Measurements from ENCODE around the gene STX17. TPM values are rescaled to one million over a fixed set of nuclear protein-coding genes. Genes with fewer than 3 reads are reported as not detected.

STX17 gene
- total RNA-seq, 1 donor from 2014 or later, result 42.4 TPM

DNA sequence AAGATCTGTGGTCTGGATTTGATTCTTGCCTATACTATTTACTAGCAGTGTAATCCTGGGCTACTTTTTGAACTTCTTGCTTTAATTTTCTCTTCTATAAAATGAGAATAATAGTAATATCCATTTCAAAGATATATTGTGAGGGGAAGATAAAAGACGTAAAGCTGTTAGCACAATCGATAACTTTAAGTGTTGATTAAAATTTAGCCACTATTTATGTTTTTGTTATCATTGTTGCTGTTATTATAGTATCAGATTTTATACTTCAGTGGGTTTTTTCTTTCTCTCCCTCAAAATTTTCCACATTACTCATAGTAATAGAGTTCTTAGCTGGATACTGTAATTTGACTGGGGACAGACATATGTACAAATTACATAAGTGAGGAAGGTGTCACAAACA is 42.0 kb downstream of the STX17 start:
- TF ChIP-seq, protein P1, sequence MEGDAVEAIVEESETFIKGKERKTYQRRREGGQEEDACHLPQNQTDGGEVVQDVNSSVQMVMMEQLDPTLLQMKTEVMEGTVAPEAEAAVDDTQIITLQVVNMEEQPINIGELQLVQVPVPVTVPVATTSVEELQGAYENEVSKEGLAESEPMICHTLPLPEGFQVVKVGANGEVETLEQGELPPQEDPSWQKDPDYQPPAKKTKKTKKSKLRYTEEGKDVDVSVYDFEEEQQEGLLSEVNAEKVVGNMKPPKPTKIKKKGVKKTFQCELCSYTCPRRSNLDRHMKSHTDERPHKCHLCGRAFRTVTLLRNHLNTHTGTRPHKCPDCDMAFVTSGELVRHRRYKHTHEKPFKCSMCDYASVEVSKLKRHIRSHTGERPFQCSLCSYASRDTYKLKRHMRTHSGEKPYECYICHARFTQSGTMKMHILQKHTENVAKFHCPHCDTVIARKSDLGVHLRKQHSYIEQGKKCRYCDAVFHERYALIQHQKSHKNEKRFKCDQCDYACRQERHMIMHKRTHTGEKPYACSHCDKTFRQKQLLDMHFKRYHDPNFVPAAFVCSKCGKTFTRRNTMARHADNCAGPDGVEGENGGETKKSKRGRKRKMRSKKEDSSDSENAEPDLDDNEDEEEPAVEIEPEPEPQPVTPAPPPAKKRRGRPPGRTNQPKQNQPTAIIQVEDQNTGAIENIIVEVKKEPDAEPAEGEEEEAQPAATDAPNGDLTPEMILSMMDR (IDR thresholded peaks at IDR 0.05; ENCODE audit: unreplicated experiment), result no peak
- no peak overlapping the region for H3K4me3 Mint-ChIP-seq (ENCODE audit: low read depth)
- no peaks in the 10 kb centered on the region for H3K4me1 Mint-ChIP-seq (ENCODE audit: low read depth)
- H3K36me3 Mint-ChIP-seq (ENCODE audit: insufficient read depth), result peaks cover 18% of the 10 kb centered on the region
- peaks cover 2% of the 10 kb centered on the region for H3K9me3 Mint-ChIP-seq (ENCODE audit: low read depth)
- H3K27ac Mint-ChIP-seq, result no peak overlapping the region
- DNase-seq (ENCODE audit: low spot score, unreplicated experiment), result no peak
- no peaks in the 10 kb centered on the region for H3K27me3 Mint-ChIP-seq

- no peak overlapping the region for H3K4me3 Mint-ChIP-seq (ENCODE audit: low read depth)
- no peaks in the 10 kb centered on the region for H3K4me1 Mint-ChIP-seq (ENCODE audit: low read depth)
- no peaks in the 10 kb centered on the region for H3K27me3 Mint-ChIP-seq
- no peak overlapping the region for H3K27ac Mint-ChIP-seq
- H3K9me3 Mint-ChIP-seq (ENCODE audit: low read depth), result no peaks in the 10 kb centered on the region
- peaks cover 16% of the 10 kb centered on the region for H3K36me3 Mint-ChIP-seq (ENCODE audit: insufficient read depth)
- TF ChIP-seq, protein P1 (IDR thresholded peaks at IDR 0.05; ENCODE audit: unreplicated experiment), result no peak
- no peak for DNase-seq (ENCODE audit: low spot score, unreplicated experiment)
Observed at GRCh38 chr9:99948896-99949295, 42.4 kb downstream of the STX17 start.

DNA sequence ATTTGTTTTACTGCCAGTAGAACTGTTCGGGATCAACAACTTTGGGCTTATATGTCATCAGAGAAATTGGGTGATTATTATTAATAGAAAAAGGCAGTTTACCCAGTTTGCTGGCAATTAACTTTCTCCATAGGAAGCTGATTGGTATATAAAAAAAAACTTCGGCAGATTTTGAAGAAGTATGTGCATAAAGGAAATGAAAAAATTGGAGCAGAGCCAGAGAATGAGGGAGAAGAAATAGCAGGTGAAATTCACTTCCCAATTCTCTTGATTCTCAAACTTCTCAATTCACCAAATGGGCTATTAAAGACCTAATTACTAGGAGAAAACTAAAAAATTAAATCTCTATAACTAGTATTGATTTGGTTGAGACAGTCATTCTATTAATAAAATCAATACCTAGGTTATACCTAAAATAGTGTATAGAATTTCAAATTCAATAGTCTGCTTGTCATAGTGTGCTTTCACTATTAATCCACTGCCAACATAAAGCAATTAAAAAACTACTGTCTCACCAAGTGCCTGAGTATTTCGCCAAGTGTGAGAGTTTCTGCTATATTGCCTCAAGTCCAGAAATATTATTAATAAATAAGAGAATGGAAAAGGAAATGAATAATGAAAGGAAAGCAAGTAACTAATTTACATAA is 47.5 kb downstream of the STX17 start:
- Mint-ChIP-seq H3K36me3 (ENCODE audit: insufficient read depth) (peaks cover 19% of the 10 kb centered on the region), H3K4me1 (ENCODE audit: low read depth) (no peaks in the 10 kb centered on the region), H3K27ac (no peak overlapping the region), H3K9me3 (ENCODE audit: low read depth) (no peaks in the 10 kb centered on the region), H3K4me3 (ENCODE audit: low read depth) (no peak overlapping the region), H3K27me3 (no peaks in the 10 kb centered on the region)
- no peak for DNase-seq (ENCODE audit: low spot score, unreplicated experiment)
- TF ChIP-seq, protein P1 (IDR thresholded peaks at IDR 0.05; ENCODE audit: unreplicated experiment), result no peak

GRCh38 chr9:99954819-99955218 is 48.4 kb downstream of the STX17 start:
- Mint-ChIP-seq H3K4me1 (ENCODE audit: low read depth) (no peaks in the 10 kb centered on the region), H3K4me3 (ENCODE audit: low read depth) (no peak overlapping the region), H3K9me3 (ENCODE audit: low read depth) (no peaks in the 10 kb centered on the region), H3K27me3 (no peaks in the 10 kb centered on the region), H3K27ac (no peak overlapping the region), H3K36me3 (ENCODE audit: insufficient read depth) (peaks cover 21% of the 10 kb centered on the region)
- TF ChIP-seq, protein P1 (IDR thresholded peaks at IDR 0.05; ENCODE audit: unreplicated experiment), result no peak
- DNase-seq (ENCODE audit: low spot score, unreplicated experiment), result no peak

DNA sequence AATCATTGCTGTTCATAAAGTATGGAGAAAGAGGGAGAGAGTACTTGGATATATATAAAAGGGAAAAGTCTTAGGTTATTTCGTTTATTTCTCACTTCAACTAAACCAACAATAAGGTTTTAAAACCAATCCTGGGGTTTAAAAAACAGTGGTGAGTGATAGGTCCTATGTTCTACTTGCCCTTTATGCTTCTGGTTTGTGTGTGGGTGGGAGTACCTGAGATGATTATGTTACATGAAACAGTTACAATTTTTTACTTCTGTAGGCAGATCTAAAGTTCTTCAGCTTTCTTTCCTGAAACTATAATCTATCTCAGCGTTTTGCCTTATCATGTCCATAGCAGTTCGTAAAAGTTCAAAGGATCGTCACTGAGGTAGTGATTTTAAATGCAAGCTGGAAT is 49.2 kb downstream of the STX17 start:
- TF ChIP-seq, protein P1 (IDR thresholded peaks at IDR 0.05; ENCODE audit: unreplicated experiment), result no peak
- H3K4me3 Mint-ChIP-seq (ENCODE audit: low read depth), result no peak overlapping the region
- H3K27me3 Mint-ChIP-seq, result no peaks in the 10 kb centered on the region
- no peaks in the 10 kb centered on the region for H3K4me1 Mint-ChIP-seq (ENCODE audit: low read depth)
- no peak overlapping the region for H3K27ac Mint-ChIP-seq
- no peak for DNase-seq (ENCODE audit: low spot score, unreplicated experiment)
- H3K36me3 Mint-ChIP-seq (ENCODE audit: insufficient read depth), result peaks cover 21% of the 10 kb centered on the region
- H3K9me3 Mint-ChIP-seq (ENCODE audit: low read depth), result no peaks in the 10 kb centered on the region
